NCI-H748 treated with DMSO at 0.1 percent for 48 hours (cell line): ENCODE results near the gene MAGEH1.

ENCODE experiments used
- DNase-seq: peaks from one replicate; lab custom pipeline; 2025; lab: John Stamatoyannopoulos, UW

MAGEH1 gene

DNA sequence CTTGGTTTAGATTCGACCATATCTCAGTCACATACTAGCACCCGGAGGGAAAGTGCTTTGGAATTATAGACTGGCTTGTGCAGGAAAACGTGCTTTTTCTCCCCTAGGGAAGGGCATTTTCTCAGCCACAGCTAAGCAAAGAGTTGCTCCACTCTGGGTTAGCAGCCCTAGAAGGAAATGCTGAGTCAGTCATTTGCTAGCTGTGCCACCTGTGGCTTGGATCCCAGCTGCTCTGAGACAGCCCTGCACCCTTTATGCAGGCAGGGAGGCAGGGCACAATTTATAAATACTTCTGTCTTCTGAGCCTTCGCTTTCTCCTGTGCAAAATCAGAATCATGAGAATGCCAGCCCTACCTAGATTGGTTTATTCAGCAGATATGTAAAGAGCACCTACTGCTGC lies 39.0 kb downstream of the MAGEH1 start:
- no peak for DNase-seq
